Nephron (organoid): Measurements from ENCODE around the gene ASPN.
A peak's percentile ranks its signal among the peaks of the same experiment; 100 is the strongest.

Source experiments
- H3K27ac Mint-ChIP-seq, 3 experiments: 2 replicates each; pipeline ENCODE4 v1.8.0; 2020; ENCODE audit warnings: mixed read lengths in 3 of 3, mild to moderate bottlenecking in 2 of 3, moderate library complexity in 1 of 3
- H3K27me3 Mint-ChIP-seq: 2 replicates; pipeline ENCODE4 v1.8.0; 2021; ENCODE audit warnings: low read depth, mild to moderate bottlenecking, moderate library complexity, mixed read lengths
- H3K36me3 Mint-ChIP-seq: 2 replicates; pipeline ENCODE4 v1.8.0; 2020; ENCODE audit warnings: low read depth, mixed read lengths
- H3K4me1 Mint-ChIP-seq: 2 replicates; pipeline ENCODE4 v1.8.0; 2020; ENCODE audit warnings: mixed read lengths
- H3K4me3 Mint-ChIP-seq, 3 experiments: 2 replicates each; pipeline ENCODE4 v1.8.0; 2020; ENCODE audit warnings: mild to moderate bottlenecking in 3 of 3, mixed read lengths in 3 of 3, moderate library complexity in 2 of 3
- H3K9me3 Mint-ChIP-seq: 2 replicates; pipeline ENCODE4 v1.8.0; 2020; ENCODE audit warnings: mixed read lengths
- CTCF ChIP-seq, 3 experiments: fragments of 200-600 bp; sonication (generic); IDR thresholded peaks; one replicate each; pipeline ENCODE4 v1.5.0; 2021; ENCODE audit warnings: antibody characterized with exemption in 3 of 3; ENCODE audit not compliant: unreplicated experiment in 3 of 3

ASPN gene

GRCh38 chr9:92509050-92509449 is 26.7 kb upstream of the ASPN start:
- no peak overlapping the region for H3K4me3 Mint-ChIP-seq
- no peaks in the 10 kb centered on the region for H3K9me3 Mint-ChIP-seq
- H3K4me1 Mint-ChIP-seq, result peaks cover 41% of the 10 kb centered on the region
- TF ChIP-seq CTCF (IDR thresholded peaks at IDR 0.05; ENCODE audit: unreplicated experiment in 3 of 3), result no peak
- no peaks in the 10 kb centered on the region for H3K27me3 Mint-ChIP-seq
- no peaks in the 10 kb centered on the region for H3K36me3 Mint-ChIP-seq
- H3K27ac Mint-ChIP-seq, result peak overlapping the region in 1 of 3 experiments; percentile 10

- H3K4me1 Mint-ChIP-seq, result peaks cover 41% of the 10 kb centered on the region
- H3K9me3 Mint-ChIP-seq, result no peaks in the 10 kb centered on the region
- no peak overlapping the region for H3K4me3 Mint-ChIP-seq
- H3K27ac Mint-ChIP-seq, result peak overlapping the region; percentile 32 to 84 (median 66)
- no peaks in the 10 kb centered on the region for H3K27me3 Mint-ChIP-seq
- no peak for TF ChIP-seq CTCF (IDR thresholded peaks at IDR 0.05; ENCODE audit: unreplicated experiment in 3 of 3)
- no peaks in the 10 kb centered on the region for H3K36me3 Mint-ChIP-seq
These were observed 25.9 kb upstream of the ASPN start for GRCh38 chr9:92508018-92508820.

GRCh38 chr9:92507496-92507895 is 25.2 kb upstream of the ASPN start:
- Mint-ChIP-seq H3K9me3 (no peaks in the 10 kb centered on the region), H3K27me3 (no peaks in the 10 kb centered on the region), H3K36me3 (no peaks in the 10 kb centered on the region), H3K27ac (peak overlapping the region in 2 of 3 experiments; percentile 66 to 84), H3K4me1 (peaks cover 41% of the 10 kb centered on the region), H3K4me3 (no peak overlapping the region)
- TF ChIP-seq CTCF (IDR thresholded peaks at IDR 0.05; ENCODE audit: unreplicated experiment in 3 of 3), result no peak

GRCh38 chr9:92507005-92507404 is 24.7 kb upstream of the ASPN start:
- H3K27me3 Mint-ChIP-seq, result no peaks in the 10 kb centered on the region
- H3K36me3 Mint-ChIP-seq, result no peaks in the 10 kb centered on the region
- no peak overlapping the region for H3K4me3 Mint-ChIP-seq
- TF ChIP-seq CTCF (IDR thresholded peaks at IDR 0.05; ENCODE audit: unreplicated experiment in 3 of 3), result no peak
- H3K27ac Mint-ChIP-seq, result peak overlapping the region in 2 of 3 experiments; percentile 35 to 84
- H3K4me1 Mint-ChIP-seq, result peaks cover 41% of the 10 kb centered on the region
- H3K9me3 Mint-ChIP-seq, result no peaks in the 10 kb centered on the region

GRCh38 chr9:92506184-92506857 is 24.0 kb upstream of the ASPN start:
- H3K4me1 Mint-ChIP-seq, result peaks cover 38% of the 10 kb centered on the region
- H3K4me3 Mint-ChIP-seq, result no peak overlapping the region
- H3K36me3 Mint-ChIP-seq, result no peaks in the 10 kb centered on the region
- no peaks in the 10 kb centered on the region for H3K9me3 Mint-ChIP-seq
- TF ChIP-seq CTCF (IDR thresholded peaks at IDR 0.05; ENCODE audit: unreplicated experiment in 3 of 3), result no peak
- H3K27ac Mint-ChIP-seq, result peak overlapping the region in 2 of 3 experiments; percentile 78 to 84
- no peaks in the 10 kb centered on the region for H3K27me3 Mint-ChIP-seq
